Measurements from ENCODE around the gene SNX21.

SNX21 gene

GRCh38 chr20:45813489-45813888 lies 20.1 kb upstream of the SNX21 start:
- Mint-ChIP-seq H3K4me3 (peak overlapping the region; percentile 88 to 93), H3K36me3 (peaks cover 18 to 28% of the 10 kb centered on the region in 2 donors), H3K9me3 (no peaks in the 10 kb centered on the region), H3K27me3 (no peaks in the 10 kb centered on the region), H3K27ac (peak overlapping the region; percentile 54), H3K4me1 (peaks cover 9 to 13% of the 10 kb centered on the region in 2 donors)
- DNase-seq (no peak), ATAC-seq (replicated peaks) (no peak)

DNA sequence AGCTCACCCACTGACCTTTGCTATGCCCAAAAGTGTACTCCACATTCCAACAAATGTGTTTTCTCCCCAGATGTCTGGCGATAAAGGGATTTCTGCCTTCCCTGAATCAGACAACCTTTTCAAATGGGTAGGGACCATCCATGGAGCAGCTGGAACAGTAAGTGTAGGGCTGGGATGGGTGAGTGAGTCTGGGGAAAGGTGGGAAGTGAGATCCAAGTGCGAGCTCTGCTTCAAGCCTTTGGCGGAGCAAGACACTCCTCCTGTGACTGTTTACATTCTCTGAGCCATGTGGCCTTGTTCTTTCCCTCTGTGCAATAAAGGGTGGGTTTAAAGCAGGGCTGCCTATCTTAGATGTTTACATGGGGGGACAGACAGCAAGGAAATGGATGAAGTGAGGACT lies 19.3 kb upstream of the SNX21 start:
- no peaks in the 10 kb centered on the region for H3K27me3 Mint-ChIP-seq
- H3K9me3 Mint-ChIP-seq = no peaks in the 10 kb centered on the region
- no peak overlapping the region for H3K27ac Mint-ChIP-seq
- ATAC-seq (replicated peaks) = no peak
- no peak for DNase-seq
- H3K4me1 Mint-ChIP-seq = peaks cover 10 to 13% of the 10 kb centered on the region in 2 donors
- H3K4me3 Mint-ChIP-seq = no peak overlapping the region
- H3K36me3 Mint-ChIP-seq = peaks cover 16 to 25% of the 10 kb centered on the region in 2 donors

DNA sequence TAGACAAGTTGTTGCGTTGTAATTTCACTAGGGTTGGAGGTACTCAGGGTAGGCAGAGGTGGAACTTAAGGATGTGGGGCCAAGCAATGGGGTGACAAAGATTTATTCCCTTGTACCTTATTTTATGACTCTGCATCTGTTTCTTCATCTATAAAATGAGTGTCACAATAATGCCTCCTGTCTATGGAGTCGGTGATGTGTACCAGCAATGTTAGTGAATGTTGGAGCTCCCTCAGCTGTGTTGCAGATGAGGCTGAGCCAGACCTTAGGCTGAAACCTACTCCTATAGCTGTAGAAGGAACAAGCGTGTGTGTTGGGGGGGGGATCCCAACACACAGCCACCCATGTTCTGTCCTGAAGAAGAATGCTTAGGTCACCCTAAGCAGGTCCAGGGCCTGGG lies 16.6 kb upstream of the SNX21 start:
- peaks cover 0 to 3% of the 10 kb centered on the region in 2 donors for H3K36me3 Mint-ChIP-seq
- no peak for ATAC-seq (replicated peaks)
- H3K27me3 Mint-ChIP-seq = peaks cover 6 to 8% of the 10 kb centered on the region in 2 donors
- no peak overlapping the region for H3K27ac Mint-ChIP-seq
- DNase-seq = no peak
- no peaks in the 10 kb centered on the region for H3K9me3 Mint-ChIP-seq
- no peak overlapping the region for H3K4me3 Mint-ChIP-seq
- peaks cover 12 to 16% of the 10 kb centered on the region in 2 donors for H3K4me1 Mint-ChIP-seq

- H3K36me3 Mint-ChIP-seq = no peaks in the 10 kb centered on the region
- H3K27ac Mint-ChIP-seq = no peak overlapping the region
- peaks cover 10% of the 10 kb centered on the region in 2 donors for H3K4me1 Mint-ChIP-seq
- ATAC-seq (replicated peaks) = no peak
- no peaks in the 10 kb centered on the region for H3K9me3 Mint-ChIP-seq
- H3K27me3 Mint-ChIP-seq = peaks cover 13 to 15% of the 10 kb centered on the region in 2 donors
- no peak overlapping the region for H3K4me3 Mint-ChIP-seq
- DNase-seq = no peak
These were observed 16.0 kb upstream of the SNX21 start for GRCh38 chr20:45817376-45818194.

DNA sequence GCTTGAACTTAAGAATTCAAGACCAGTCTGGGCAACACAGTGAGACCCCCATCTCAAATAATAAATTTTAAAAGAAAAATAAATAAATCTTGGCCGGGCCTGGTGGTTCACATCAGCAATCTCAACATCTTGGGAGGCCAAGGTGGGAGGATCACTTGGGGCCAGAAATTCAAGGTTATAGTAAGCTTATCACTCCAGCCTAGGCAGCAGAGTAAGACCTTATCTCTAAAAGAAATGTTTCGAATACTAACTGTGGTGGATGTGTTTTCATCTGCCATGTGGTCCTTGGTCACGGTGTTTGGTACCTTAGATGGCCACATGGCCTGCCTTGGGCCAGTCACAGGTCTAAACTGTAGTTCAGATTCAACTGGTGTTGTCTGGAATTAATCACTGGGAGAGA lies 15.4 kb upstream of the SNX21 start:
- H3K27ac Mint-ChIP-seq = no peak overlapping the region
- ATAC-seq (replicated peaks) (no peak), DNase-seq (no peak)
- no peak overlapping the region for H3K4me3 Mint-ChIP-seq
- H3K36me3 Mint-ChIP-seq = no peaks in the 10 kb centered on the region
- peaks cover 17 to 21% of the 10 kb centered on the region in 2 donors for H3K27me3 Mint-ChIP-seq
- H3K9me3 Mint-ChIP-seq = no peaks in the 10 kb centered on the region
- H3K4me1 Mint-ChIP-seq = peaks cover 10 to 12% of the 10 kb centered on the region in 2 donors

DNA sequence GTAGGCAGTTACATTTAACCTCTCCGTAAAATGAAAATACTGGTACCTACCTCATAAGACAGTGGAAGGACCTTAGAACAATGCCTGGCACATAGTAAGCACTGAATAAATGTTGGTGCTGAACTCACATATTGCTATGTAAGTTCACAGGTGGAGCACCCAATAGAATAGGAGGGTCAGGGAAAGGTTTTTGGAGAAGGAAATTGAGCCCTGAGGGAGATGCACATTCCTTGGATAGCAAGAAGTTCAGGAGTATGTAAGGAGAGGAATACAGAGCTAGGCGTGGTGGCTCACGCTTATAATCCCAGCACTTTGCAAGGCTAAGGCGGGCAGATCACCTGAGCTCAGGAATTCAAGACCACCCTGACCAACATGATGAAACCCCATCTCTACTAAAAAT lies 14.1 kb upstream of the SNX21 start:
- Mint-ChIP-seq H3K4me1 (peaks cover 16 to 22% of the 10 kb centered on the region in 2 donors), H3K27ac (no peak overlapping the region), H3K36me3 (no peaks in the 10 kb centered on the region), H3K9me3 (peaks cover 0 to 6% of the 10 kb centered on the region in 2 donors), H3K4me3 (no peak overlapping the region), H3K27me3 (peaks cover 28 to 33% of the 10 kb centered on the region in 2 donors)
- DNase-seq (no peak), ATAC-seq (replicated peaks) (no peak)

DNA sequence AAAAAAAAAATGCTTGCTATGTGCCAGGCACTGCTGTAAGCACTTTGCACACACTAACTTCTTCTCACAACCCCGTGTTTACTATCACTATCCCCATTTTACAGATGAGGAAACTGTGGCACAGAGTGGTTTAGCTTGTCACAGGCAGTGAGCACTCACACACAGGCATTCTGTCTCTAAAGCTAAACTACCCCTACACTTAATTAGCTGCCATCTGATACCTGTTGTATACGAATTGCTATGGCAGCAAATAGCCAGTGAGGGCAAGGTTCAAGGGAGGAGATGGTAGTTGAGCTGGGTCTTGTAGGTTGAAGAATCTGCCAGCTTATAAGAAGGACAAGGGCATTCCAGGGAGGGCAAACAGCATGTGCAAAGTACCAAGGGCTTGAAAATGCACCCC lies 11.7 kb upstream of the SNX21 start:
- ATAC-seq (replicated peaks) (no peak), DNase-seq (no peak)
- Mint-ChIP-seq H3K9me3 (peaks cover 0 to 7% of the 10 kb centered on the region in 2 donors), H3K27ac (no peak overlapping the region), H3K4me3 (no peak overlapping the region), H3K36me3 (no peaks in the 10 kb centered on the region), H3K27me3 (peaks cover 33 to 34% of the 10 kb centered on the region in 2 donors), H3K4me1 (peaks cover 16 to 24% of the 10 kb centered on the region in 2 donors)

DNA sequence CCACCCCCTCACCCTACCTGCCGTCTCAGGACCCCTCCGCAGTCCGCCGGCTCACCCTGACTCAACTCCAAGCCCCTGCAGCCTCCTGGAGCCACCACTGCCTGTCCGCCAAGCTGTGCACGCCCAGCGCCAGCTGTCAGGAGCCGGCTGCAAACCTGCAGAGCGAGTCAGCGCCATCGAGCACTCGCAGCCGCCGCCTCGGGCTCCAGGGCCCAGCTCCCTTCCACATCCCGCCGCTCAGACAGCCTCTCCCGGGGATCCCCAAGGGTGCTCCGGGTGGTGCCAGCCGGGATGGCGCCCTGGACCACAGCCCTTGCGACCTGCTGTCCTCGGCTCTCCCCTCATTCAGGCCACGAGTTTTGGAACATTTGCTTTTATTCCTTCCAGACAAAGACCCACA lies 10.7 kb upstream of the SNX21 start:
- peak overlapping the region; percentile 25 to 31 for H3K4me3 Mint-ChIP-seq
- H3K9me3 Mint-ChIP-seq = peaks cover 0 to 7% of the 10 kb centered on the region in 2 donors
- peaks cover 33 to 34% of the 10 kb centered on the region in 2 donors for H3K27me3 Mint-ChIP-seq
- H3K36me3 Mint-ChIP-seq = no peaks in the 10 kb centered on the region
- H3K4me1 Mint-ChIP-seq = peaks cover 16 to 24% of the 10 kb centered on the region in 2 donors
- ATAC-seq (replicated peaks) = peak in 1 of 2 donors; percentile 42
- no peak for DNase-seq
- H3K27ac Mint-ChIP-seq = no peak overlapping the region

GRCh38 chr20:45823949-45824835 lies 9.4 kb upstream of the SNX21 start:
- peaks cover 0 to 7% of the 10 kb centered on the region in 2 donors for H3K9me3 Mint-ChIP-seq
- H3K4me1 Mint-ChIP-seq = peaks cover 15 to 24% of the 10 kb centered on the region in 2 donors
- DNase-seq (peak; percentile 13), ATAC-seq (replicated peaks) (peak; percentile 80 to 82)
- H3K36me3 Mint-ChIP-seq = no peaks in the 10 kb centered on the region
- peak overlapping the region; percentile 79 for H3K4me3 Mint-ChIP-seq
- peak overlapping the region; percentile 80 for H3K27ac Mint-ChIP-seq
- H3K27me3 Mint-ChIP-seq = peaks cover 33 to 40% of the 10 kb centered on the region in 2 donors

GRCh38 chr20:45826381-45827019 lies 7.1 kb upstream of the SNX21 start:
- H3K4me1 Mint-ChIP-seq = peaks cover 12 to 18% of the 10 kb centered on the region in 2 donors
- no peaks in the 10 kb centered on the region for H3K36me3 Mint-ChIP-seq
- DNase-seq (no peak), ATAC-seq (replicated peaks) (no peak)
- H3K4me3 Mint-ChIP-seq = no peak overlapping the region
- H3K9me3 Mint-ChIP-seq = peaks cover 0 to 7% of the 10 kb centered on the region in 2 donors
- H3K27me3 Mint-ChIP-seq = peaks cover 28 to 34% of the 10 kb centered on the region in 2 donors
- H3K27ac Mint-ChIP-seq = no peak overlapping the region

GRCh38 chr20:45827030-45827652 lies 6.5 kb upstream of the SNX21 start, which contains the start of gene TNNC2:
Gene TNNC2, minus strand, starts transcription at chr20:45827312. Its CDS starts 64 bp downstream, at chr20:45827248.
- Mint-ChIP-seq H3K4me3 (no peak within 1 kb of the TSS), H3K36me3 (no peaks in the 10 kb centered on the region), H3K4me1 (peaks cover 12 to 18% of the 10 kb centered on the region in 2 donors), H3K27me3 (peaks cover 25 to 30% of the 10 kb centered on the region in 2 donors), H3K27ac (no peak within 1 kb of the TSS), H3K9me3 (peaks cover 0 to 7% of the 10 kb centered on the region in 2 donors)
- DNase-seq (no peak), ATAC-seq (replicated peaks) (no peak)

- Mint-ChIP-seq H3K36me3 (no peaks in the 10 kb centered on the region), H3K4me3 (no peak overlapping the region), H3K27ac (no peak overlapping the region), H3K4me1 (peaks cover 13 to 18% of the 10 kb centered on the region in 2 donors), H3K27me3 (peaks cover 20 to 25% of the 10 kb centered on the region in 2 donors), H3K9me3 (peaks cover 0 to 7% of the 10 kb centered on the region in 2 donors)
- DNase-seq (no peak), ATAC-seq (replicated peaks) (no peak)
These were observed 5.9 kb upstream of the SNX21 start for GRCh38 chr20:45827712-45828111.

- H3K9me3 Mint-ChIP-seq = peaks cover 0 to 7% of the 10 kb centered on the region in 2 donors
- peaks cover 13 to 22% of the 10 kb centered on the region in 2 donors for H3K27me3 Mint-ChIP-seq
- no peak overlapping the region for H3K27ac Mint-ChIP-seq
- DNase-seq (no peak), ATAC-seq (replicated peaks) (no peak)
- H3K4me1 Mint-ChIP-seq = peaks cover 15 to 20% of the 10 kb centered on the region in 2 donors
- H3K4me3 Mint-ChIP-seq = no peak overlapping the region
- H3K36me3 Mint-ChIP-seq = no peaks in the 10 kb centered on the region
These were observed 5.0 kb upstream of the SNX21 start for GRCh38 chr20:45828589-45828988.
